ENCODE measurements around the gene CADPS2.

CADPS2 gene

GRCh38 chr7:122552769-122553168 lies 333.5 kb downstream of the CADPS2 start:
- no peaks in the 10 kb centered on the region for H3K36me3 Mint-ChIP-seq (ENCODE audit: insufficient read depth)
- no peak overlapping the region for H3K4me3 Mint-ChIP-seq
- peaks cover 0 to 1% of the 10 kb centered on the region in 2 donors for H3K9me3 Mint-ChIP-seq
- H3K27ac Mint-ChIP-seq: no peak overlapping the region
- DNase-seq (no peak), ATAC-seq (replicated peaks) (no peak)
- no peaks in the 10 kb centered on the region for H3K4me1 Mint-ChIP-seq (ENCODE audit: low read depth in 2 of 2)
- no peaks in the 10 kb centered on the region for H3K27me3 Mint-ChIP-seq

- Mint-ChIP-seq H3K4me3 (no peak overlapping the region), H3K4me1 (ENCODE audit: low read depth in 2 of 2) (no peaks in the 10 kb centered on the region), H3K9me3 (no peaks in the 10 kb centered on the region), H3K36me3 (ENCODE audit: insufficient read depth) (no peaks in the 10 kb centered on the region), H3K27ac (no peak overlapping the region), H3K27me3 (no peaks in the 10 kb centered on the region)
- DNase-seq (no peak), ATAC-seq (replicated peaks) (no peak)
These were observed 335.7 kb downstream of the CADPS2 start for GRCh38 chr7:122550545-122550944.

GRCh38 chr7:122549578-122549977 lies 336.7 kb downstream of the CADPS2 start:
- DNase-seq (no peak), ATAC-seq (replicated peaks) (no peak)
- no peaks in the 10 kb centered on the region for H3K36me3 Mint-ChIP-seq (ENCODE audit: insufficient read depth)
- H3K27ac Mint-ChIP-seq: no peak overlapping the region
- H3K4me1 Mint-ChIP-seq (ENCODE audit: low read depth in 2 of 2): no peaks in the 10 kb centered on the region
- H3K4me3 Mint-ChIP-seq: no peak overlapping the region
- no peaks in the 10 kb centered on the region for H3K27me3 Mint-ChIP-seq
- H3K9me3 Mint-ChIP-seq: no peaks in the 10 kb centered on the region

- H3K4me1 Mint-ChIP-seq (ENCODE audit: low read depth in 2 of 2): no peaks in the 10 kb centered on the region
- peaks cover 2 to 8% of the 10 kb centered on the region in 2 donors for H3K9me3 Mint-ChIP-seq
- no peak overlapping the region for H3K4me3 Mint-ChIP-seq
- peaks cover 3% of the 10 kb centered on the region for H3K36me3 Mint-ChIP-seq (ENCODE audit: insufficient read depth)
- no peak overlapping the region for H3K27ac Mint-ChIP-seq
- DNase-seq (no peak), ATAC-seq (replicated peaks) (no peak)
- no peaks in the 10 kb centered on the region for H3K27me3 Mint-ChIP-seq
These were observed 339.8 kb downstream of the CADPS2 start for GRCh38 chr7:122546496-122546895.

- H3K4me3 Mint-ChIP-seq: no peak overlapping the region
- no peaks in the 10 kb centered on the region for H3K27me3 Mint-ChIP-seq
- ATAC-seq (replicated peaks) (no peak), DNase-seq (no peak)
- peaks cover 2 to 8% of the 10 kb centered on the region in 2 donors for H3K9me3 Mint-ChIP-seq
- H3K4me1 Mint-ChIP-seq (ENCODE audit: low read depth in 2 of 2): no peaks in the 10 kb centered on the region
- H3K27ac Mint-ChIP-seq: no peak overlapping the region
- H3K36me3 Mint-ChIP-seq (ENCODE audit: insufficient read depth): peaks cover 3% of the 10 kb centered on the region
These were observed 341.8 kb downstream of the CADPS2 start for GRCh38 chr7:122544463-122544862.

GRCh38 chr7:122543891-122544290 lies 342.4 kb downstream of the CADPS2 start:
- H3K4me1 Mint-ChIP-seq (ENCODE audit: low read depth in 2 of 2): no peaks in the 10 kb centered on the region
- DNase-seq: no peak
- no peak overlapping the region for H3K4me3 Mint-ChIP-seq
- H3K9me3 Mint-ChIP-seq: peaks cover 2 to 8% of the 10 kb centered on the region in 2 donors
- peaks cover 3% of the 10 kb centered on the region for H3K36me3 Mint-ChIP-seq (ENCODE audit: insufficient read depth)
- H3K27me3 Mint-ChIP-seq: no peaks in the 10 kb centered on the region
- H3K27ac Mint-ChIP-seq: no peak overlapping the region
- no peak for ATAC-seq (replicated peaks)

- no peaks in the 10 kb centered on the region for H3K27me3 Mint-ChIP-seq
- H3K4me3 Mint-ChIP-seq: no peak overlapping the region
- ATAC-seq (replicated peaks): no peak
- H3K27ac Mint-ChIP-seq: no peak overlapping the region
- peaks cover 2 to 8% of the 10 kb centered on the region in 2 donors for H3K9me3 Mint-ChIP-seq
- peaks cover 3% of the 10 kb centered on the region for H3K36me3 Mint-ChIP-seq (ENCODE audit: insufficient read depth)
- DNase-seq: no peak
- no peaks in the 10 kb centered on the region for H3K4me1 Mint-ChIP-seq (ENCODE audit: low read depth in 2 of 2)
These were observed 343.1 kb downstream of the CADPS2 start for GRCh38 chr7:122543166-122543565.

- no peak overlapping the region for H3K27ac Mint-ChIP-seq
- no peak overlapping the region for H3K4me3 Mint-ChIP-seq
- H3K36me3 Mint-ChIP-seq (ENCODE audit: insufficient read depth): no peaks in the 10 kb centered on the region
- ATAC-seq (replicated peaks) (no peak), DNase-seq (no peak)
- no peaks in the 10 kb centered on the region for H3K27me3 Mint-ChIP-seq
- peaks cover 0 to 3% of the 10 kb centered on the region in 2 donors for H3K9me3 Mint-ChIP-seq
- H3K4me1 Mint-ChIP-seq (ENCODE audit: low read depth in 2 of 2): no peaks in the 10 kb centered on the region
These were observed 351.2 kb downstream of the CADPS2 start for GRCh38 chr7:122535086-122535485.

- H3K4me1 Mint-ChIP-seq (ENCODE audit: low read depth in 2 of 2): no peaks in the 10 kb centered on the region
These were observed 353.6 kb downstream of the CADPS2 start for GRCh38 chr7:122532406-122533269.

GRCh38 chr7:122528879-122529481 lies 357.3 kb downstream of the CADPS2 start:
- DNase-seq: no peak
- H3K4me1 Mint-ChIP-seq (ENCODE audit: low read depth in 2 of 2): no peaks in the 10 kb centered on the region

More at GRCh38 chr7:122532406-122533269, 353.6 kb downstream of the CADPS2 start:
- no peak for ATAC-seq (replicated peaks)
- no peak for DNase-seq
- Mint-ChIP-seq H3K27me3 (no peaks in the 10 kb centered on the region), H3K4me3 (no peak overlapping the region), H3K27ac (no peak overlapping the region), H3K36me3 (ENCODE audit: insufficient read depth) (no peaks in the 10 kb centered on the region), H3K9me3 (peaks cover 0 to 3% of the 10 kb centered on the region in 2 donors)

GRCh38 chr7:122525355-122525754 lies 360.9 kb downstream of the CADPS2 start:
- no peak for ATAC-seq (replicated peaks)
- DNase-seq: no peak
- Mint-ChIP-seq H3K36me3 (ENCODE audit: insufficient read depth) (no peaks in the 10 kb centered on the region), H3K27ac (no peak overlapping the region), H3K4me3 (no peak overlapping the region), H3K4me1 (ENCODE audit: low read depth in 2 of 2) (no peaks in the 10 kb centered on the region), H3K27me3 (no peaks in the 10 kb centered on the region), H3K9me3 (peaks cover 0 to 3% of the 10 kb centered on the region in 2 donors)

More at GRCh38 chr7:122528879-122529481, 357.3 kb downstream of the CADPS2 start:
- no peak for ATAC-seq (replicated peaks)
- H3K4me3 Mint-ChIP-seq: no peak overlapping the region
- no peak overlapping the region for H3K27ac Mint-ChIP-seq
- H3K9me3 Mint-ChIP-seq: peaks cover 0 to 3% of the 10 kb centered on the region in 2 donors
- no peaks in the 10 kb centered on the region for H3K27me3 Mint-ChIP-seq
- H3K36me3 Mint-ChIP-seq (ENCODE audit: insufficient read depth): no peaks in the 10 kb centered on the region

GRCh38 chr7:122521767-122522166 lies 364.5 kb downstream of the CADPS2 start:
- DNase-seq (no peak), ATAC-seq (replicated peaks) (no peak)
- H3K27me3 Mint-ChIP-seq: no peaks in the 10 kb centered on the region
- H3K9me3 Mint-ChIP-seq: peaks cover 0 to 3% of the 10 kb centered on the region in 2 donors
- no peaks in the 10 kb centered on the region for H3K36me3 Mint-ChIP-seq (ENCODE audit: insufficient read depth)
- no peak overlapping the region for H3K4me3 Mint-ChIP-seq
- H3K27ac Mint-ChIP-seq: no peak overlapping the region
- no peaks in the 10 kb centered on the region for H3K4me1 Mint-ChIP-seq (ENCODE audit: low read depth in 2 of 2)

- Mint-ChIP-seq H3K27ac (no peak overlapping the region), H3K4me1 (ENCODE audit: low read depth in 2 of 2) (no peaks in the 10 kb centered on the region), H3K36me3 (ENCODE audit: insufficient read depth) (no peaks in the 10 kb centered on the region), H3K4me3 (no peak overlapping the region), H3K27me3 (no peaks in the 10 kb centered on the region), H3K9me3 (peaks cover 0 to 3% of the 10 kb centered on the region in 2 donors)
- ATAC-seq (replicated peaks): no peak
- DNase-seq: no peak
These were observed 365.2 kb downstream of the CADPS2 start for GRCh38 chr7:122520971-122521555.

GRCh38 chr7:122518488-122518887 lies 367.8 kb downstream of the CADPS2 start:
- Mint-ChIP-seq H3K27ac (no peak overlapping the region), H3K4me3 (no peak overlapping the region), H3K9me3 (peaks cover 0 to 5% of the 10 kb centered on the region in 2 donors), H3K27me3 (no peaks in the 10 kb centered on the region), H3K4me1 (ENCODE audit: low read depth in 2 of 2) (no peaks in the 10 kb centered on the region), H3K36me3 (ENCODE audit: insufficient read depth) (no peaks in the 10 kb centered on the region)
- ATAC-seq (replicated peaks): no peak
- no peak for DNase-seq
